Upper lobe of right lung (tissue), 1 donor: ENCODE measurements around the gene ETV7. TPM values are rescaled to one million over a fixed set of nuclear protein-coding genes. Genes with fewer than 3 reads are reported as not detected.

ENCODE experiments used
- ATAC-seq: fragments of 200-7000 bp; cut with Tn5 transposase; one replicate; pipeline ENCODE4 v1.9.1; 2020; ENCODE audit warnings: mild to moderate bottlenecking, moderate library complexity
- DNase-seq: peaks from one replicate; pipeline ENCODE4 v3.0.0-alpha.2; 2020
- H3K27ac ChIP-seq: fragments of 200-600 bp; one replicate; pipeline ENCODE4 v1.8.0; 2022
- H3K27me3 ChIP-seq: fragments of 200-600 bp; one replicate; pipeline ENCODE4 v1.8.0; 2022; ENCODE audit warnings: mild to moderate bottlenecking
- H3K36me3 ChIP-seq: fragments of 200-600 bp; one replicate; pipeline ENCODE4 v1.8.0; 2022
- H3K4me1 ChIP-seq: fragments of 200-600 bp; one replicate; pipeline ENCODE4 v1.8.0; 2022
- H3K4me3 ChIP-seq: fragments of 200-600 bp; one replicate; pipeline ENCODE4 v1.8.0; 2022; ENCODE audit warnings: mild to moderate bottlenecking
- H3K9me3 ChIP-seq: fragments of 200-600 bp; one replicate; pipeline ENCODE4 v1.8.0; 2022
- CTCF ChIP-seq: fragments of 200-600 bp; IDR thresholded peaks from one replicate; pipeline ENCODE4 v1.8.0; 2022; ENCODE audit warnings: antibody characterized with exemption
- intact Hi-C: fragments of 100-400 bp; cut with DNase I; formaldehyde crosslinking; loops from one replicate; pipeline ENCODE4 v1.11.0; 2022
- total RNA-seq: library from RNA; stranded (reverse); fragmentation: NEBNext Ultra II Directional; extraction: Animal tissue kit (Norgen Biotek cat#: 25700); gene quantifications from one replicate; pipeline ENCODE4 v1.2.1, GENCODE V29; 2021
- donor health status: DM: no; HTN: yes; CAD: no; lungs with severe emphysema.

Gene ETV7
- total RNA-seq, 1 donor from 2014 or later, result 6.3 TPM

- ATAC-seq (no peak), DNase-seq (no peak)
- no peak overlapping the region for H3K4me3 ChIP-seq
- no peak overlapping the region for H3K27ac ChIP-seq
- no peaks in the 10 kb centered on the region for H3K4me1 ChIP-seq
- intact Hi-C loops, result no loop called here
- H3K36me3 ChIP-seq, result no peaks in the 10 kb centered on the region
- no peaks in the 10 kb centered on the region for H3K27me3 ChIP-seq
- no peak for TF ChIP-seq CTCF
- no peaks in the 10 kb centered on the region for H3K9me3 ChIP-seq
Measured at GRCh38 chr6:36349240-36349639, 38.2 kb downstream of the ETV7 start.

GRCh38 chr6:36347621-36348020, 39.8 kb downstream of the ETV7 start:
- no peak overlapping the region for H3K27ac ChIP-seq
- ATAC-seq (no peak), DNase-seq (no peak)
- no peaks in the 10 kb centered on the region for H3K4me1 ChIP-seq
- no peak overlapping the region for H3K4me3 ChIP-seq
- no peaks in the 10 kb centered on the region for H3K27me3 ChIP-seq
- no peaks in the 10 kb centered on the region for H3K36me3 ChIP-seq
- intact Hi-C loops, result no loop called here
- H3K9me3 ChIP-seq, result no peaks in the 10 kb centered on the region
- TF ChIP-seq CTCF, result no peak

- Histone ChIP-seq H3K27me3 (no peaks in the 10 kb centered on the region), H3K4me1 (no peaks in the 10 kb centered on the region), H3K9me3 (no peaks in the 10 kb centered on the region), H3K36me3 (no peaks in the 10 kb centered on the region), H3K4me3 (no peak overlapping the region), H3K27ac (no peak overlapping the region)
- DNase-seq (no peak), ATAC-seq (no peak)
- no peak for TF ChIP-seq CTCF
- intact Hi-C loops, result no loop called here
Measured at GRCh38 chr6:36346486-36347273, 40.8 kb downstream of the ETV7 start.

GRCh38 chr6:36345681-36346466, 41.6 kb downstream of the ETV7 start:
- no peak overlapping the region for H3K4me3 ChIP-seq
- H3K9me3 ChIP-seq, result no peaks in the 10 kb centered on the region
- no peak for TF ChIP-seq CTCF
- no peaks in the 10 kb centered on the region for H3K27me3 ChIP-seq
- H3K36me3 ChIP-seq, result no peaks in the 10 kb centered on the region
- intact Hi-C loops, result no loop called here
- peaks cover 5% of the 10 kb centered on the region for H3K4me1 ChIP-seq
- H3K27ac ChIP-seq, result no peak overlapping the region
- DNase-seq, result no peak
- ATAC-seq, result no peak

- Histone ChIP-seq H3K27ac (no peak overlapping the region), H3K36me3 (no peaks in the 10 kb centered on the region), H3K9me3 (no peaks in the 10 kb centered on the region), H3K4me3 (no peak overlapping the region), H3K4me1 (peaks cover 10% of the 10 kb centered on the region), H3K27me3 (no peaks in the 10 kb centered on the region)
- ATAC-seq, result peak; percentile 40
- intact Hi-C loops, result no loop called here
- DNase-seq, result peak; percentile 38
- no peak for TF ChIP-seq CTCF
Measured at GRCh38 chr6:36343109-36343680, 44.3 kb downstream of the ETV7 start.
